ENCODE data around the gene OPN1SW. TPM values are rescaled to one million over a fixed set of nuclear protein-coding genes. Genes with fewer than 3 reads are reported as not detected.

Gene OPN1SW
- total RNA-seq, 4 donors from 2014 or later = not detected

DNA sequence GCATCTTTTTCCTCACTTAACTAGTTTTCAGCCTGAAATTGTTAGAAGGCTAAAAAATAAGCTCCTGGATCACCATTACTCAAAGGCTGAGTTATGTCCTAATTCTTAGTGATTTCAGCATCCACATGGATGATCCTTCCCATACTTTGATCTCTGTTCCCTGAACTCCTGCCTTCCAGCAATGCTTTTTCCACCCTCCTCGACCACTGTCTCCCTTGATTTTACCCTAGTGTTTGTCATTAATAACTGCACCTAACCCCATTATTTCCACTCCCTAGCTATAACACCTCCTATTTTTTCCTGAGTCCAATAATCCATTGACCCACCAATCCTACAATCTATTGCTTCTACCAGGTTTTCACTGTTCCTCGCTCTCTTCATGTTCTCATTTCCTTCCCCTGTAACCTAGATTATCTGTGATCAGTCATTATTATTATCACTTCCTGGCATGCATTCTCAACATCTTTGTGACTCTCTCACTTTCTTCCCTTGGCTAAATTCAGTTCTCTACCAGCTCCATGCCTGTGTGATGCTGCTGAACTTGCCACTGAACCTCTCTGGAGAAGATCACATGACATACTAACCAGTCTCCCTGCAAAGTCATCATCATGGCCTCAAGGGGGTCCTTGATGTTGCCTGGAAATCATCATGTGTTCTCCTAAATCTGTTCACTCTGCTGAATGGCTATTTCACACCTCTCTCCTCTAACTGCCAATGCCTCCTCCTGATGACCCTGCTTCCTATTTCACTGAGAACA lies 42.9 kb downstream of the OPN1SW start:
- in situ Hi-C loops (cut with MboI; ENCODE audit: low pct_ligation_motif_present in 1 of 4, low pct_unique_long_range_greater_than_20kb in 1 of 4, low sequenced_read_pairs in 3 of 4) = no loop called here
- DNase-seq = no peak
- H3K9me3 ChIP-seq = no peaks in the 10 kb centered on the region
- no peak overlapping the region for H3K27ac ChIP-seq
- H3K36me3 ChIP-seq = no peaks in the 10 kb centered on the region
- H3K4me3 ChIP-seq = no peak overlapping the region
- intact Hi-C loops (cut with DNase I; ENCODE audit: low total_unique reads) = no loop called here
- peaks cover 20% of the 10 kb centered on the region for H3K27me3 ChIP-seq
- TF ChIP-seq, protein P1, sequence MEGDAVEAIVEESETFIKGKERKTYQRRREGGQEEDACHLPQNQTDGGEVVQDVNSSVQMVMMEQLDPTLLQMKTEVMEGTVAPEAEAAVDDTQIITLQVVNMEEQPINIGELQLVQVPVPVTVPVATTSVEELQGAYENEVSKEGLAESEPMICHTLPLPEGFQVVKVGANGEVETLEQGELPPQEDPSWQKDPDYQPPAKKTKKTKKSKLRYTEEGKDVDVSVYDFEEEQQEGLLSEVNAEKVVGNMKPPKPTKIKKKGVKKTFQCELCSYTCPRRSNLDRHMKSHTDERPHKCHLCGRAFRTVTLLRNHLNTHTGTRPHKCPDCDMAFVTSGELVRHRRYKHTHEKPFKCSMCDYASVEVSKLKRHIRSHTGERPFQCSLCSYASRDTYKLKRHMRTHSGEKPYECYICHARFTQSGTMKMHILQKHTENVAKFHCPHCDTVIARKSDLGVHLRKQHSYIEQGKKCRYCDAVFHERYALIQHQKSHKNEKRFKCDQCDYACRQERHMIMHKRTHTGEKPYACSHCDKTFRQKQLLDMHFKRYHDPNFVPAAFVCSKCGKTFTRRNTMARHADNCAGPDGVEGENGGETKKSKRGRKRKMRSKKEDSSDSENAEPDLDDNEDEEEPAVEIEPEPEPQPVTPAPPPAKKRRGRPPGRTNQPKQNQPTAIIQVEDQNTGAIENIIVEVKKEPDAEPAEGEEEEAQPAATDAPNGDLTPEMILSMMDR (IDR thresholded peaks at IDR 0.05) = no peak
- no peak for TF ChIP-seq POLR2A (IDR thresholded peaks at IDR 0.05)
- TF ChIP-seq POLR2AphosphoS5 (IDR thresholded peaks at IDR 0.05) = no peak
- TF ChIP-seq EP300 (IDR thresholded peaks at IDR 0.05; ENCODE audit: low read depth) = no peak
- H3K4me1 ChIP-seq = no peaks in the 10 kb centered on the region
- 58 to 71% methylated on average over 2 of the region's 2 CpGs for WGBS, 2 donors (ENCODE audit: low coverage in 1 of 2)

- Histone ChIP-seq H3K36me3 (no peaks in the 10 kb centered on the region), H3K4me3 (no peak overlapping the region), H3K27me3 (peaks cover 30% of the 10 kb centered on the region), H3K27ac (no peak overlapping the region), H3K9me3 (no peaks in the 10 kb centered on the region), H3K4me1 (no peaks in the 10 kb centered on the region)
- no peak for DNase-seq
- no peak for TF ChIP-seq POLR2A (IDR thresholded peaks at IDR 0.05)
- no peak for TF ChIP-seq EP300 (IDR thresholded peaks at IDR 0.05; ENCODE audit: low read depth)
- no peak for TF ChIP-seq POLR2AphosphoS5 (IDR thresholded peaks at IDR 0.05)
- TF ChIP-seq, protein P1 (IDR thresholded peaks at IDR 0.05) = no peak
- in situ Hi-C loops (cut with MboI; ENCODE audit: low pct_ligation_motif_present in 1 of 4, low pct_unique_long_range_greater_than_20kb in 1 of 4, low sequenced_read_pairs in 3 of 4) (no loop called here), intact Hi-C loops (cut with DNase I; ENCODE audit: low total_unique reads) (no loop called here)
- 82 to 87% methylated on average over 7 to 8 of the region's 8 CpGs for WGBS, 2 donors (ENCODE audit: low coverage in 1 of 2)
These were observed 44.4 kb downstream of the OPN1SW start for GRCh38 chr7:128731184-128731583.

GRCh38 chr7:128729494-128729893 lies 46.1 kb downstream of the OPN1SW start:
- in situ Hi-C loops (cut with MboI; ENCODE audit: low pct_ligation_motif_present in 1 of 4, low pct_unique_long_range_greater_than_20kb in 1 of 4, low sequenced_read_pairs in 3 of 4) = no loop called here

GRCh38 chr7:128728598-128728997 lies 47.0 kb downstream of the OPN1SW start:
- in situ Hi-C loops (cut with MboI; ENCODE audit: low pct_ligation_motif_present in 1 of 4, low pct_unique_long_range_greater_than_20kb in 1 of 4, low sequenced_read_pairs in 3 of 4) = no loop called here

More at GRCh38 chr7:128729494-128729893, 46.1 kb downstream of the OPN1SW start:
- intact Hi-C loops (cut with DNase I; ENCODE audit: low total_unique reads) = no loop called here
- Histone ChIP-seq H3K36me3 (no peaks in the 10 kb centered on the region), H3K27me3 (peaks cover 35% of the 10 kb centered on the region), H3K9me3 (no peaks in the 10 kb centered on the region), H3K4me3 (no peak overlapping the region), H3K27ac (no peak overlapping the region), H3K4me1 (no peaks in the 10 kb centered on the region)
- TF ChIP-seq EP300 (IDR thresholded peaks at IDR 0.05; ENCODE audit: low read depth) (no peak), POLR2AphosphoS5 (IDR thresholded peaks at IDR 0.05) (no peak), POLR2A (IDR thresholded peaks at IDR 0.05) (no peak)
- TF ChIP-seq, protein P1 (IDR thresholded peaks at IDR 0.05) = no peak
- WGBS, 2 donors (ENCODE audit: low coverage in 1 of 2) = 91% methylated on average over 4 of the region's 4 CpGs; no CpG with 5 or more reads in 1 of the 2 donors
- no peak for DNase-seq

More at GRCh38 chr7:128728598-128728997, 47.0 kb downstream of the OPN1SW start:
- WGBS, 2 donors (ENCODE audit: low coverage in 1 of 2) = 50 to 65% methylated on average over 1 to 2 of the region's 2 CpGs
- Histone ChIP-seq H3K27me3 (peaks cover 40% of the 10 kb centered on the region), H3K36me3 (no peaks in the 10 kb centered on the region), H3K9me3 (no peaks in the 10 kb centered on the region), H3K27ac (no peak overlapping the region), H3K4me1 (no peaks in the 10 kb centered on the region), H3K4me3 (no peak overlapping the region)
- intact Hi-C loops (cut with DNase I; ENCODE audit: low total_unique reads) = no loop called here
- TF ChIP-seq POLR2A (IDR thresholded peaks at IDR 0.05) (no peak), EP300 (IDR thresholded peaks at IDR 0.05; ENCODE audit: low read depth) (no peak), POLR2AphosphoS5 (IDR thresholded peaks at IDR 0.05) (no peak)
- TF ChIP-seq, protein P1 (IDR thresholded peaks at IDR 0.05) = no peak
- no peak for DNase-seq

Data from transverse colon (tissue), 4 donors.